ENCODE results near the gene STEAP4.
"Not testable (repeated sequence)": the region's sequence is repeated elsewhere in the genome, so short reads cannot be mapped to it uniquely, and the experiment has no call there.

The STEAP4 gene

GRCh38 chr7:88312061-88312663 is 5.5 kb upstream of the STEAP4 start:
- no peak for DNase-seq

GRCh38 chr7:88311675-88312036 is 5.0 kb upstream of the STEAP4 start:
- DNase-seq, result no peak

- no peak for DNase-seq
Observed at GRCh38 chr7:88310956-88311674, 4.4 kb upstream of the STEAP4 start.

GRCh38 chr7:88309819-88310218 is 3.1 kb upstream of the STEAP4 start:
- DNase-seq, result no peak

- no peak for DNase-seq
Observed at GRCh38 chr7:88307823-88308222, 1.1 kb upstream of the STEAP4 start.

- no peak for DNase-seq
Observed at GRCh38 chr7:88307412-88307811, 718 bp upstream of the STEAP4 start.

- no peak for DNase-seq
Observed at GRCh38 chr7:88305044-88305443, 1.6 kb downstream of the STEAP4 start.

GRCh38 chr7:88302486-88302885 is 4.2 kb downstream of the STEAP4 start:
- DNase-seq, result no peak

GRCh38 chr7:88301924-88302323 is 4.8 kb downstream of the STEAP4 start:
- no peak for DNase-seq

GRCh38 chr7:88300401-88300945 is 6.2 kb downstream of the STEAP4 start:
- DNase-seq, result no peak

GRCh38 chr7:88299126-88299525 is 7.6 kb downstream of the STEAP4 start:
- no peak for DNase-seq

- no peak for DNase-seq
Observed at GRCh38 chr7:88293866-88294265, 12.8 kb downstream of the STEAP4 start.

- no peak for DNase-seq
Observed at GRCh38 chr7:88291398-88292173, 15.1 kb downstream of the STEAP4 start.

- DNase-seq, result no peak
Observed at GRCh38 chr7:88290491-88290890, 16.2 kb downstream of the STEAP4 start.

GRCh38 chr7:88289564-88290025 is 17.1 kb downstream of the STEAP4 start:
- DNase-seq, result no peak

- DNase-seq, result no peak
Observed at GRCh38 chr7:88281749-88282148, 24.9 kb downstream of the STEAP4 start.

- no peak for DNase-seq
Observed at GRCh38 chr7:88280801-88281200, 25.9 kb downstream of the STEAP4 start.

- no peak for DNase-seq
Observed at GRCh38 chr7:88279323-88279722, 27.4 kb downstream of the STEAP4 start.

GRCh38 chr7:88278881-88279280 is 27.8 kb downstream of the STEAP4 start:
- DNase-seq, result no peak

- no peak for DNase-seq
Observed at GRCh38 chr7:88276605-88277153, 30.0 kb downstream of the STEAP4 start.

GRCh38 chr7:88274856-88275255 is 31.8 kb downstream of the STEAP4 start:
- DNase-seq, result not testable (repeated sequence)

- no peak for DNase-seq
Observed at GRCh38 chr7:88269586-88269985, 37.1 kb downstream of the STEAP4 start.

GRCh38 chr7:88268858-88269257 is 37.8 kb downstream of the STEAP4 start:
- no peak for DNase-seq
